Stimulated activated CD4-positive, alpha-beta T cell treated with anti-CD3 and anti-CD28 coated beads, Interleukin-15, amount 100 ng/mL, for 24 hours (primary cell): ENCODE results near the gene TOM1.

Experiments used
- DNase-seq: peaks from one replicate; pipeline ENCODE4 v3.0.0-alpha.2; 2020

TOM1 gene

GRCh38 chr22:35299673-35300499 is at the start of gene TOM1:
Gene TOM1, plus strand, starts transcription at chr22:35299894. Its CDS starts 35 bp downstream, at chr22:35299929.
- DNase-seq, result peak; percentile 98

- DNase-seq, result no peak
These were observed 49.5 kb upstream of the TOM1 start for GRCh38 chr22:35250156-35250555.

- DNase-seq, result no peak
These were observed 45.7 kb upstream of the TOM1 start for GRCh38 chr22:35253946-35254345.

- no peak for DNase-seq
These were observed 42.7 kb upstream of the TOM1 start for GRCh38 chr22:35257002-35257320.

- peak; percentile 91 for DNase-seq
These were observed 42.1 kb upstream of the TOM1 start, which contains the start of gene HMGXB4 for GRCh38 chr22:35257321-35258190. Gene HMGXB4, plus strand, starts transcription at chr22:35257493. Its CDS starts 4,898 bp downstream, at chr22:35262391.

GRCh38 chr22:35258191-35258988 is 41.3 kb upstream of the TOM1 start:
- no peak for DNase-seq

GRCh38 chr22:35264986-35265385 is 34.7 kb upstream of the TOM1 start:
- no peak for DNase-seq

GRCh38 chr22:35266277-35266676 is 33.4 kb upstream of the TOM1 start:
- no peak for DNase-seq

- no peak for DNase-seq
These were observed 30.1 kb upstream of the TOM1 start for GRCh38 chr22:35269630-35270029.

GRCh38 chr22:35274154-35274871 is 25.4 kb upstream of the TOM1 start:
- no peak for DNase-seq

- DNase-seq, result no peak
These were observed 24.1 kb upstream of the TOM1 start for GRCh38 chr22:35275580-35275979.

- no peak for DNase-seq
These were observed 23.7 kb upstream of the TOM1 start for GRCh38 chr22:35276019-35276418.

- no peak for DNase-seq
These were observed 11.6 kb upstream of the TOM1 start for GRCh38 chr22:35288116-35288515.

- DNase-seq, result no peak
These were observed 6.9 kb upstream of the TOM1 start for GRCh38 chr22:35292786-35293185.

- no peak for DNase-seq
These were observed 3.6 kb upstream of the TOM1 start for GRCh38 chr22:35296051-35296450.

GRCh38 chr22:35299217-35299672 is 449 bp upstream of the TOM1 start:
- DNase-seq, result no peak

- DNase-seq, result peak; percentile 35
These were observed 1.7 kb downstream of the TOM1 start for GRCh38 chr22:35301372-35301874.

GRCh38 chr22:35303029-35303624 is 3.4 kb downstream of the TOM1 start:
- DNase-seq, result no peak

GRCh38 chr22:35305525-35306070 is 5.9 kb downstream of the TOM1 start:
- DNase-seq, result no peak

- DNase-seq, result no peak
These were observed 6.8 kb downstream of the TOM1 start for GRCh38 chr22:35306350-35306967.

GRCh38 chr22:35307372-35307771 is 7.7 kb downstream of the TOM1 start:
- DNase-seq, result no peak
